H9 (cell line): ENCODE data around the gene ASCC3. TPM values are rescaled to one million over a fixed set of nuclear protein-coding genes. Genes with fewer than 3 reads are reported as not detected.

Experiments
- DNase-seq: peaks from one replicate; pipeline ENCODE4 v3.0.0-alpha.2; 2017
- H2AFZ ChIP-seq: one replicate; pipeline ENCODE4 v1.6.1; 2013; ENCODE audit warnings: mild to moderate bottlenecking, low read length, control low read depth, moderate library complexity
- H2AK5ac ChIP-seq: 2 replicates; pipeline ENCODE4 v1.6.1; 2013; ENCODE audit warnings: low read length, control low read depth, mixed read lengths; ENCODE audit not compliant: insufficient read length
- H2BK120ac ChIP-seq: one replicate; pipeline ENCODE4 v1.6.1; 2013; ENCODE audit warnings: low read depth, mild to moderate bottlenecking, low read length, control low read depth, inconsistent platforms; ENCODE audit not compliant: poor library complexity, severe bottlenecking
- H2BK12ac ChIP-seq: 2 replicates; pipeline ENCODE4 v1.6.1; 2013; ENCODE audit warnings: low read length, control low read depth, mixed read lengths, low read depth; ENCODE audit not compliant: insufficient read length
- H2BK15ac ChIP-seq: 2 replicates; pipeline ENCODE4 v1.6.1; 2013; ENCODE audit warnings: low read depth, low read length, control low read depth
- H2BK20ac ChIP-seq: one replicate; pipeline ENCODE4 v1.6.1; 2013; ENCODE audit warnings: low read depth, mild to moderate bottlenecking, low read length, control low read depth, inconsistent platforms; ENCODE audit not compliant: poor library complexity, severe bottlenecking
- H2BK5ac ChIP-seq: 2 replicates; pipeline ENCODE4 v1.6.1; 2013; ENCODE audit warnings: low read length, control low read depth, mixed read lengths; ENCODE audit not compliant: insufficient read length
- H3K14ac ChIP-seq: 2 replicates; pipeline ENCODE4 v1.6.1; 2013; ENCODE audit warnings: low read length, control low read depth; ENCODE audit not compliant: insufficient read depth
- H3K18ac ChIP-seq: 2 replicates; pipeline ENCODE4 v1.6.1; 2013; ENCODE audit warnings: low read depth, mild to moderate bottlenecking, mixed read lengths, low read length, control low read depth; ENCODE audit not compliant: insufficient read length
- H3K23ac ChIP-seq: 2 replicates; pipeline ENCODE4 v1.6.1; 2013; ENCODE audit warnings: low read length, control low read depth, mixed read lengths, low read depth; ENCODE audit not compliant: insufficient read length
- H3K23me2 ChIP-seq: 2 replicates; pipeline ENCODE4 v1.6.1; 2013; ENCODE audit warnings: low read depth, mild to moderate bottlenecking, mixed read lengths, low read length, control low read depth; ENCODE audit not compliant: insufficient read length, poor library complexity, severe bottlenecking
- H3K27ac ChIP-seq: 2 replicates; pipeline ENCODE4 v1.5.1; 2013; ENCODE audit warnings: low read length, control low read depth, mixed read lengths, low read depth; ENCODE audit not compliant: insufficient read length
- H3K27me3 ChIP-seq: 2 replicates; pipeline ENCODE4 v1.6.1; 2013; ENCODE audit warnings: low read length, control low read depth, inconsistent platforms; ENCODE audit not compliant: insufficient read depth
- H3K4ac ChIP-seq: 2 replicates; pipeline ENCODE4 v1.6.1; 2013; ENCODE audit warnings: low read depth, mild to moderate bottlenecking, control low read depth, inconsistent platforms, low read length, moderate library complexity
- H3K4me1 ChIP-seq: 2 replicates; pipeline ENCODE4 v1.6.1; 2013; ENCODE audit warnings: low read length, control low read depth, inconsistent platforms; ENCODE audit not compliant: insufficient read depth
- H3K4me2 ChIP-seq: 2 replicates; pipeline ENCODE4 v1.6.1; 2013; ENCODE audit warnings: low read length, control low read depth, mixed read lengths; ENCODE audit not compliant: insufficient read length, insufficient read depth
- H3K56ac ChIP-seq: 2 replicates; pipeline ENCODE4 v1.6.1; 2013; ENCODE audit warnings: low read depth, mild to moderate bottlenecking, mixed read lengths, low read length, control low read depth; ENCODE audit not compliant: insufficient read length
- H3K79me1 ChIP-seq: 2 replicates; pipeline ENCODE4 v1.6.1; 2013; ENCODE audit warnings: low read depth, mild to moderate bottlenecking, moderate library complexity, low read length, control low read depth, inconsistent platforms; ENCODE audit not compliant: insufficient read depth, poor library complexity, severe bottlenecking
- H3K79me2 ChIP-seq: 2 replicates; pipeline ENCODE4 v1.6.1; 2013; ENCODE audit warnings: low read length, control low read depth, inconsistent platforms; ENCODE audit not compliant: insufficient read depth
- H3K9ac ChIP-seq: 2 replicates; pipeline ENCODE4 v1.6.1; 2013; ENCODE audit warnings: low read length, control low read depth, mixed read lengths; ENCODE audit not compliant: insufficient read length; ENCODE audit errors: extremely low read depth
- H3K9me3 ChIP-seq: one replicate; pipeline ENCODE4 v1.6.1; 2013; ENCODE audit warnings: low read depth, low read length, inconsistent platforms; ENCODE audit not compliant: control insufficient read depth
- H3T11ph ChIP-seq: one replicate; pipeline ENCODE4 v1.6.1; 2013; ENCODE audit warnings: mild to moderate bottlenecking, low read length, control low read depth, inconsistent platforms
- H4K20me1 ChIP-seq: one replicate; pipeline ENCODE4 v1.6.1; 2013; ENCODE audit not compliant: control insufficient read depth, insufficient read length, insufficient read depth
- H4K5ac ChIP-seq: 2 replicates; pipeline ENCODE4 v1.6.1; 2013; ENCODE audit warnings: low read depth, mild to moderate bottlenecking, mixed read lengths, low read length, control low read depth; ENCODE audit not compliant: insufficient read length
- H4K8ac ChIP-seq: replicated peaks from 2 replicates; pipeline ENCODE4 v1.6.1; 2013; ENCODE audit warnings: low read length, control low read depth, mixed read lengths, low read depth; ENCODE audit not compliant: insufficient read length
- H4K91ac ChIP-seq: 2 replicates; pipeline ENCODE4 v1.6.1; 2013; ENCODE audit warnings: low read depth, mild to moderate bottlenecking, moderate library complexity, mixed read lengths, low read length, control low read depth; ENCODE audit not compliant: insufficient read length
- H3K27ac Mint-ChIP-seq, 3 experiments: 2 replicates in 2 of 3; 3 replicates in 1 of 3; pipeline ENCODE4 v1.8.0; 2020 to 2021; ENCODE audit warnings: mixed read lengths in 3 of 3, mild to moderate bottlenecking in 1 of 3, moderate library complexity in 1 of 3
- H3K27me3 Mint-ChIP-seq: 2 replicates; pipeline ENCODE4 v1.8.0; 2021; ENCODE audit warnings: low read depth, mild to moderate bottlenecking, moderate library complexity, mixed read lengths
- H3K36me3 Mint-ChIP-seq, 3 experiments: 2 replicates in 2 of 3; 3 replicates in 1 of 3; pipeline ENCODE4 v1.8.0; 2020 to 2021; ENCODE audit warnings: low read depth in 3 of 3, mixed read lengths in 3 of 3; ENCODE audit not compliant: insufficient read depth in 1 of 3
- H3K4me1 Mint-ChIP-seq, 2 experiments: 2 replicates each; pipeline ENCODE4 v1.8.0; 2020; ENCODE audit warnings: mixed read lengths in 2 of 2
- H3K4me3 Mint-ChIP-seq, 2 experiments: 2 replicates in 1 of 2; 3 replicates in 1 of 2; pipeline ENCODE4 v1.8.0; 2020 to 2021; ENCODE audit warnings: mild to moderate bottlenecking in 2 of 2, mixed read lengths in 2 of 2, moderate library complexity in 1 of 2
- H3K9me3 Mint-ChIP-seq, 2 experiments: 2 replicates in 1 of 2; 3 replicates in 1 of 2; pipeline ENCODE4 v1.8.0; 2020; ENCODE audit warnings: mild to moderate bottlenecking in 2 of 2, mixed read lengths in 2 of 2, moderate library complexity in 1 of 2
- WGBS: extraction: QIAGEN DNeasy Blood & Tissue Kit; methylation state at CpG from one replicate; pipeline ENCODE4 v1.1.7; 2013; ENCODE audit warnings: missing lambda C conversion rate, low lambda C conversion rate, mixed read lengths; ENCODE audit not compliant: insufficient read length; ENCODE audit errors: extremely low coverage; 5-methylcytosine and 5-hydroxymethylcytosine counted together
- total RNA-seq: library from RNA; stranded (reverse); gene quantifications from 2 replicates; pipeline ENCODE4 v1.2.1, GENCODE V29; 2021
- TF ChIP-seq, protein P1 (sequence below): fragments of 200-600 bp; sonication (generic); conservative IDR thresholded peaks from 3 replicates; pipeline ENCODE4 v1.8.0; 2021; ENCODE audit warnings: antibody characterized with exemption, mild to moderate bottlenecking

ASCC3 gene
- total RNA-seq, 1 experiment from 2014 or later = 63.8 TPM

GRCh38 chr6:100753421-100753820, 127.7 kb downstream of the ASCC3 start:
- WGBS = no CpG with 5 or more reads among the region's 3 CpGs
- H2BK20ac ChIP-seq = no peak overlapping the region
- no peak overlapping the region for H2BK5ac ChIP-seq
- no peaks in the 10 kb centered on the region for H3K27me3 Mint-ChIP-seq
- no peak overlapping the region for H3K27ac Mint-ChIP-seq
- no peak overlapping the region for H2BK15ac ChIP-seq
- H3T11ph ChIP-seq = no peak overlapping the region
- no peak overlapping the region for H2AFZ ChIP-seq
- H3K4me2 ChIP-seq = no peak overlapping the region
- H3K9me3 ChIP-seq = no peaks in the 10 kb centered on the region
- H3K9me3 Mint-ChIP-seq = no peaks in the 10 kb centered on the region; a peak in 1 of 5 replicates
- peaks cover 5 to 17% (median 10%) of the 10 kb centered on the region in 3 experiments for H3K36me3 Mint-ChIP-seq
- H3K9ac ChIP-seq = no peak overlapping the region
- no peak overlapping the region for H3K14ac ChIP-seq
- H2BK120ac ChIP-seq = no peak overlapping the region
- no peak overlapping the region for H4K91ac ChIP-seq
- H3K27ac ChIP-seq = no peak overlapping the region
- no peaks in the 10 kb centered on the region for H3K79me2 ChIP-seq
- H3K4me1 Mint-ChIP-seq = no peaks in the 10 kb centered on the region
- H4K8ac ChIP-seq = no peak overlapping the region
- no peak overlapping the region for H3K4me3 Mint-ChIP-seq
- H3K27me3 ChIP-seq = no peaks in the 10 kb centered on the region
- no peak overlapping the region for H2AK5ac ChIP-seq
- TF ChIP-seq, protein P1, sequence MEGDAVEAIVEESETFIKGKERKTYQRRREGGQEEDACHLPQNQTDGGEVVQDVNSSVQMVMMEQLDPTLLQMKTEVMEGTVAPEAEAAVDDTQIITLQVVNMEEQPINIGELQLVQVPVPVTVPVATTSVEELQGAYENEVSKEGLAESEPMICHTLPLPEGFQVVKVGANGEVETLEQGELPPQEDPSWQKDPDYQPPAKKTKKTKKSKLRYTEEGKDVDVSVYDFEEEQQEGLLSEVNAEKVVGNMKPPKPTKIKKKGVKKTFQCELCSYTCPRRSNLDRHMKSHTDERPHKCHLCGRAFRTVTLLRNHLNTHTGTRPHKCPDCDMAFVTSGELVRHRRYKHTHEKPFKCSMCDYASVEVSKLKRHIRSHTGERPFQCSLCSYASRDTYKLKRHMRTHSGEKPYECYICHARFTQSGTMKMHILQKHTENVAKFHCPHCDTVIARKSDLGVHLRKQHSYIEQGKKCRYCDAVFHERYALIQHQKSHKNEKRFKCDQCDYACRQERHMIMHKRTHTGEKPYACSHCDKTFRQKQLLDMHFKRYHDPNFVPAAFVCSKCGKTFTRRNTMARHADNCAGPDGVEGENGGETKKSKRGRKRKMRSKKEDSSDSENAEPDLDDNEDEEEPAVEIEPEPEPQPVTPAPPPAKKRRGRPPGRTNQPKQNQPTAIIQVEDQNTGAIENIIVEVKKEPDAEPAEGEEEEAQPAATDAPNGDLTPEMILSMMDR = no peak
- no peak overlapping the region for H4K5ac ChIP-seq
- no peak overlapping the region for H2BK12ac ChIP-seq
- H3K4me1 ChIP-seq = no peaks in the 10 kb centered on the region
- H3K23ac ChIP-seq = no peak overlapping the region
- no peaks in the 10 kb centered on the region for H4K20me1 ChIP-seq
- DNase-seq = no peak
- no peaks in the 10 kb centered on the region for H3K79me1 ChIP-seq
- no peak overlapping the region for H3K4ac ChIP-seq
- no peak overlapping the region for H3K56ac ChIP-seq
- no peak overlapping the region for H3K18ac ChIP-seq
- H3K23me2 ChIP-seq = no peaks in the 10 kb centered on the region
